GM19455 (cell line): ENCODE measurements around the gene OLIG2.

Experiments
- ATAC-seq: cut with Tn5 transposase; IDR thresholded peaks from one replicate; pipeline ENCODE4 v1.9.1; 2021; ENCODE audit not compliant: unreplicated experiment

The OLIG2 gene

DNA sequence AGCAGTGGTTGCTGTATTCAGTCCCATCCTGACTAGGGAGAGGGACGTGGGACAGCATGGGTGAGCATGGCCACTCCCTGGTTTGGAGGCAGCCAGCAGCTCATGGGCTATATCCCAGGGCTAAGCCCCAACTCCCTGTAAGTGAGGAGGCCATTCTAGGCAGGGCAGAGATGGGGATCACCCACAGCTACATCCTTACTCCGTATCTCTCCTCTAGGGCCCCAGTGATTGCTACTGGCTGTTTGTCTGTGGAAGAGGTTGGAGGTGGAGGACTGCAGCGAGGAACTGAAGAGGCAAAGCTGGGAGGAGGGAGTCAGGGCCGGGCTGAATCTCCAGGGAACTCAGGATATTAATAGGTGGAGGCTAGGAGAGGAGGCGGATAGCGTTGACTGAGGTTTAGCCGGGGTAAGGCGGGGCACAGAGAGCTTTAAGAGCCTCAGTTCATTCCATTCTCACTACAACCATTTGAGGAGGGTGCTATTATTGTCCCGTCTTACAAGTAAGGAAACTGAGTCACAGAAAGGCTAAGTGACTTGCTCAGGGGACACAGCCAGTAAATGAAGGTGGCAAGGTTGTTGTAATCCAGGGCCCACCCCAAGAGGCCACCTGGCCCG, 6.8 kb downstream of the OLIG2 start:
- ATAC-seq: no peak

DNA sequence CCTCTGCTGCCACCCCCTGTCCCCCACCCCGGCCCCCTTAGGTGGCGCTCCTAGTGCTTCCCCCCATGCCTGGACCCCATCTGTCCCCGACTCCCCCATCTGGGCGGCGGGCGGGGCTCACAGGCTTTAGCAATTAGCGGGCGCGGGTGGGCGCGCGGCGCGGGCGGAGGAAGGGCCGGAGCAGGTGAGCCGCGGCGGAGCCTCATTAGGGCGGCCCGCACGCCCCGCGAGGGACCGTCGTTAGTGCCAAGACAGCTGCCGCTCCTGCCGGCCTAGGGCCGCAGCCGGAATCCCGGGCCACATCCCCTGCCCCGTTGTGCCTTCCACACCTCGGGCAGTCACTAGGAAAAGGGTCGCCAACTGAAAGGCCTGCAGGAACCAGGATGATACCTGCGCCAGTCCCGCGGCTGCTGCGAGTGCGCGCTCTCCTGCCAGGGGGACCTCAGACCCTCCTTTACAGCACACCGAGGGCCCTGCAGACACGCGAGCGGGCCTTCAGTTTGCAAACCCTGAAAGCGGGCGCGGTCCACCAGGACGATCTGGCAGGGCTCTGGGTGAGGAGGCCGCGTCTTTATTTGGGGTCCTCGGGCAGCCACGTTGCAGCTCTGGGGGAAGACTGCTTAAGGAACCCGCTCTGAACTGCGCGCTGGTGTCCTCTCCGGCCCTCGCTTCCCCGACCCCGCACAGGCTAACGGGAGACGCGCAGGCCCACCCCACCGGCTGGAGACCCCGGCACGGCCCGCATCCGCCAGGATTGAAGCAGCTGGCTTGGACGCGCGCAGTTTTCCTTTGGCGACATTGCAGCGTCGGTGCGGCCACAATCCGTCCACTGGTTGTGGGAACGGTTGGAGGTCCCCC, 7.6 kb downstream of the OLIG2 start:
- ATAC-seq: no peak

DNA sequence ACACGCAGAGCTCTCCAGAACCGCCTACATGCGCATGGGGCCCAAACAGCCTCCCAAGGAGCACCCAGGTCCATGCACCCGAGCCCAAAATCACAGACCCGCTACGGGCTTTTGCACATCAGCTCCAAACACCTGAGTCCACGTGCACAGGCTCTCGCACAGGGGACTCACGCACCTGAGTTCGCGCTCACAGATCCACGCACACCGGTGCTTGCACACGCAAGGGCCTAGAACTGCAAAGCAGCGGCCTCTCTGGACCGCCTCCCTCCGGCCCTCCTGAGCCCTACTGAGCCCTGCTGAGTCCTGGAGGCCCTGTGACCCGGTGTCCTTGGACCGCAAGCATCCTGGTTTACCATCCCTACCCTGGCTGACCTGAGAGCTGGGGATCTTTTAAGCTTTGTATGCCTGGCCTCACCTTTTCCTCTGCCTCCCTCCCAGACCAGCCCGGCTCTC, 8.3 kb downstream of the OLIG2 start:
- ATAC-seq: no peak

DNA sequence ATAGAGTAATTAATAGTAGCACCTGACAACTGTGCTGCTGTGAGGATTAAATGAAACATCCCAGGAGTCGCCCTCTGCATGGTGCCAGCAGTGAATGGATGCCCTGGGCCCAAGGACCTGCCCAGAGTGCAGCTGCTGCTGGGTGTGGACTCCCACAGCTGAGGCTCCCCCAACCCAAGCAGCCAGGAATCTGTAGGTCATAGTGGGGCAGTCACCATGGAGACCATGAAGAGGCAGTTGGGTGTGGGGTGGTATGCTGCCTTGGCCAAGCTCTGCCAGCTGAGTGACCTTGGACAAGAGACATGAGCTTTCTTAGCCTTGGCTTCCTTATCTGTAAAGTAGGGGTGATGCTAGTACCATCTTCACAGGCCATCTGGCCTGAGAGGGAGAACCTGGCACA, 9.4 kb downstream of the OLIG2 start:
- ATAC-seq: no peak

DNA sequence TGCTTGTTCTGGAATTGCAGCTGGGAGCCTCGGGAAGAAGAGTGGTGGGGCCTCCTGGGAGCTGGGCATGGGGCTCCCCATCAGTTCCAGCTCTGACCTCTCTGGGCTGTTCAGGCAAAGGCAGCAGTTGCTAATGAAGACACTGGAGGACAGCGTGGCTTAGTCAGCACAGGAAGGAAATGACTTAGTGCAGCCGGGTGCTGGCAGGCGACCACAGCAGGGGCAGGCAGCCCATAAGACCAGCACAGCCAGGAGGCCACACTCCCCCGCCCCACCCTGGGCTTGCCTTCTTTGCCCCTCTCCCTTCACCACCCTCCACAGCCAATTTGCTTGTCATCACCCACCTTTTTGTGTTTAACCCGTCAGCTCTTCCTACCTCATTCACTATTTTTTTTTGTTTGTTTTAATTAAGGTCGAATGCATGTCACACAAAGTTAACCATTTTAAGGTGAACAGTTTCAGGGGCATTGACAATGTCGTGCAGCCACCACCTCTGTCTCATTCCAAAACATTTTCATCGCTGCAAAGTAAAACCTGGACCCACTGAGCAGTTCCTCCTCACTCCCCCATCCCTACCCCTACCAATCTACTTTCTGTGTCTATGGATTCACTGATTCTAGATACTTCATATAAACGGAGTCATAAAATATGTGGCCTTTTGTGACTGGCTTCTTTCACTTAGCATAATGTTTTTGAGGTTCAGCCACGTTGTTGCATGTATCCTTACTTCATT, 10.9 kb downstream of the OLIG2 start:
- ATAC-seq: no peak

DNA sequence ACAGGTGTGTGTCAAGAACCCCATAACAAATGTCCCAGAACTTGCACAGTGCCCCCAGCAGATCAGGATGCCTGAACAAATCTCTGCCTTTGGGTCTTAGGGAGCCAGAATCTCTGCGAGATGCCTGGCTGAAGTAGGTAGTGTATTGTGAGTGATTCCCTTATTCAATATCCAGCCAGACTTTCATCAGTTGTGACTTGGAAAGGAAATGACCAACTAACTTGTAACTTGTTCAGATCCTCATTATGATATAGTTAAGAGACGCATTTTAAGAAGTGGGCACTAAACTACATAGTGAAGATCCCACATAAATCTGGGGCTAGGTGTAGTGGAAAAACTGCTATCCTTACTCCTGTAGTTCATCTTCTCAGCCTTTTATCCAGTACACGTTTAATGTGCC, 11.8 kb downstream of the OLIG2 start:
- ATAC-seq: no peak

DNA sequence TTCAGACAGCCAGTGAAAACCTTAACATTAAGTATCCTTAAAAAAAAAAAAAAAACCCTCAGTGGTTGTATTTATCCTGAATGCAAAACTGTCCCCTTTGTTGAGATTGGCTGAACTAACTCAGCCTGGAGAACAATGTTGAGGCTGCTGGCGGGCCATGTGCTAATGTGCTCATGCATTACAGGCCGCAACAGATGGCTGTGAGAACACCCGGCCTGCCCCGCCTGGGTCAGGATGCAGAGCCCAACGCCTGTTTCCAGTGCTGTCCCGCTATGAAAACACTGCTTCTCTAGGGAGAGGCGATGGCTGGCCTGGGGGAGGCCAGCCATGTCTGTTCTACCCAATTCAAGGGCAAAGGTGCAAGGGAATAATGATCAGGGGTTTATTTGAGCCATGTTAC, 13.8 kb downstream of the OLIG2 start:
- ATAC-seq: no peak

DNA sequence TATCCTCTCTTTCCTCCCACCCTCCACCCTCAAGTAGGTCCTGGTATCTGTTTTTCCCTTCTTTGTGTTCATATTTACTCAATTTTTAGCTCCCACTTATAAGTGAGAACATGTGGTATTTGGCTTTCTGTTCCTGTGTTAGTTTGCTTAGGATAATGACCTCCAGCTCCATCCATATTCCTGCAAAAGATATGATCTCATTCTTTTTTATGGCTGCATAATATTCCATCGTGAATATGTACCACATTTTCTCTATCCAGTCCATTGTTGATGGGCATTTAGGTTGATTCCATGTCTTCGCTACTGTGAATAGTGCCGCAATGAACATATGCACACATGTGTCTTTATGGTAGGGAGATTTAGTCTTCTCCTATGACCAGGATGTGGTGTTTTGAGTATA, 14.5 kb downstream of the OLIG2 start:
- ATAC-seq: no peak

DNA sequence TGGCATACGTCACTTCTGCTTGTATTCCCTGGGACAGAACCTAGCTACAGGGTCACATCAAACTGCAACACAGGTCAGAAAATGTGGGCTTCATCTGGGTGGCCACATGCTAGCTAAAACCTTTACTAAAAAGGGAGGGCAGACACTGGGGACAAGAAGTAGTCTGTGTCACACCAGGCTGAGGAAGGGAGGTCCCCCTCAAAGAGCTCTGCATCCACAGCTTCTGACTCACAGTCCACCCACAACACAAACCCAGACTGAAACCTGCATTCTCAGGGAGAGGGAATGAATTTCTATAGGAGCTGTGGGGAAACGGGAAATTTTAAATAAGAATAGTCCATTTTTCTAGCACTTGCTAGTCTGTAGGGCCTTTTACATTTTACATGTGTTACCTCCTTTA, 16.2 kb downstream of the OLIG2 start:
- ATAC-seq: no peak

DNA sequence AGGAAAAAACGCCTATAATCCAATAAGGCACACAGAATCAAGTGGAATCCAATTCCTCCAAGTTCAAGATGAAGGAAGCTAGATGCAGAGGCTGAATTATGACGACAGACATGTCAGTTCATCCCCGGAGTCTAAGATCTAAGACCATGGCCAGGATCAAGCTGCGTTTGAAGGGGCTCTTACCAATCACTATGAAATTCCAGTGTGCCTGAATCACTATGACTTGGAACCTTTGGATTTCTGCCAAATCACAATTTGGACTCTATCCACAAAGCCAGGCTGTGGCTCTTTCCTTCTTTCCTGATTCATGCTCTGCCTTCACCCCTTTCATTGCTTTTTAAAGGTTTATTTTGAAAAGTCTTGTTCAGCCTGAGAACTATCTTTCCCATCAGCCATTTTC, 17.1 kb downstream of the OLIG2 start:
- no peak for ATAC-seq

DNA sequence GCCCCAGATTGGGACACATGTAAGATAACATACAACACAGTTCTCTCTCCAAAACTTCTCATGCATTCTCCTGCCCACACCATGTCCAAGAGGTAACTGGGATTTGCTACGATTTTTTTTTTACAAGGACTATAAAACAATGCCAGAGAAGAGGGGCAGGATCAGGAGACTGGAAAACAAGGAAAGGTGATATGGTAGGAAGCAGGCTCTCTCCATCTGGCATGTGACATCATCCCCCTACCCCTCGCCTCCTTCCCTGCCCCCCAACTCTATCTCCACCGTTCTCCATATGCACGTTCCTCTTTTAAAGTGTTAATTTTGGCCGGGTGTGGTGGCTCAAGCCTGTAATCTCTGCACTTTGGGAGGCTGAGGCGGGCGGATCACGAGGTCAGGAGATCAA, 20.7 kb downstream of the OLIG2 start:
- ATAC-seq: no peak

DNA sequence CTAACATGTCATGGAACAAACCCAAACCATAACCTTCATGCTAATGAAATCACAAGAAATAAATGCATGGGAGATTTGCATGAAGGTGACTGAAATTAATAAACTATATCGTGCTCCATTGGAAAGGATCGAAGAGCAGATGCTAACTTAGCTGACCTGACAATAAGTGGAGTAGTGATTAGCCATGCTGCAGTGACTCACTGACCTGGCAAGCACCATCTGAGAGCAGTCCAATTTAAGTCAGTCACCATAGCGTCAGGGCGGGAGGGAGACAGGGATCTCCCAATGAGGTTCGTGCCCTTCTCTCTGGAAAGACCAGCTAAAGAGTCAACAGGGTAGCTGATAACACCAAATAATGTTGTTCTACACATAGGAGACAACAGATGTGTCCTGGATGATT, 21.5 kb downstream of the OLIG2 start:
- ATAC-seq: no peak

DNA sequence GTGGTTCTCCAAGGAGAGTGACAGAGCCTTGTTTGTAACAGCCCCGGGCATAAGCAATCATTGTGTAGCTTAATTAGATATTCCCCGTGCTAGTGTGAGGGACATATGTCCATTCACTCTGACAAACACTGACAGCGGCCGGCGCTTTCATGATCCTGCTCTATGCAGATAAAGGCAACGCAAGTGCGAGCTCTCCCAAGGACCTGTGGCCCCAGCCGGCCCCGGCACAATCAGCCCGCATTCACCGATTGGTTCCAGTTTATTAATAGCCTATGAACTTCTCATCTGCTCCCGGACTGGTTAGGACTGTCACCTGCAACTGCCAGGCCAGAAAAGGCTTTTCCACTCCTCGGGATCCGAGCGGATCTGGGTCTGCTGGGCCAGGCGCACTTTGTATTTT, 26.2 kb downstream of the OLIG2 start:
- no peak for ATAC-seq

DNA sequence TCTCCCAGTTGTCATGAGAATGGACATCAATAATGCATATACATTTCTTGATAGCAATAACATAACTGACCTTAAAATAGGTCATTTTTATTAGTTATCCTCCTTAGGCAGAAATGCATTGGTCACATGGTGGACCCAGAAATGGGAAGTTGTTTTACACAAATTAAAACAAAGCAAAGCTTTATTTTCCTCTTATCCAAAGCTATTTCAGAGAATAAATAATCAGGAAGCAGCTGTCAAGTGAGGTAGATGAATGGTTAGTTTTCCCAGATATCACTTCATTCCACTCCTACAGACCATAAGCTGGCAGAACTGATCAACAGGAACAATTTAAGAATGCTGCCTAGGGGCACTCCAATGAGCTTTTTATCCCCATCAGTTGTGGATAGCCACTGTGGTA, 28.2 kb downstream of the OLIG2 start:
- no peak for ATAC-seq

DNA sequence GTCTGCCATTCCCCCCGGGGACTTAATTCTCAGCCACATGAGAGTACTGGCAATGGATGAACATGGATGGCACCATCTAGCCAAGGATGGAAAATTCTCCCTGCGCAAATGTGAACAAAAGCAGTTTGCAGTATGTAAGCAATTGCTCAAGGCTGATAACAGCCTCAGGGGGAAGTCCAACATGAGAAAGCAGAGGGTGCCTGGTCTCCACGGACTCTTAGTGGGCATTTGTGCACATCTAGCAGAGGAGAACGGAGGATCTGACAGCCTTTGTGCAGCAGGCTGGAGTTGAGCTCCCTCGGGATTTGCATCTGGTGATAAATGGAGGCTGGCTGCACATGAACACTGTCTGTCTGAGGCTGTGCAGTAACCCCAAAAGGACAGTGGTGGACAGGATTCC, 30.3 kb downstream of the OLIG2 start:
- ATAC-seq: no peak

DNA sequence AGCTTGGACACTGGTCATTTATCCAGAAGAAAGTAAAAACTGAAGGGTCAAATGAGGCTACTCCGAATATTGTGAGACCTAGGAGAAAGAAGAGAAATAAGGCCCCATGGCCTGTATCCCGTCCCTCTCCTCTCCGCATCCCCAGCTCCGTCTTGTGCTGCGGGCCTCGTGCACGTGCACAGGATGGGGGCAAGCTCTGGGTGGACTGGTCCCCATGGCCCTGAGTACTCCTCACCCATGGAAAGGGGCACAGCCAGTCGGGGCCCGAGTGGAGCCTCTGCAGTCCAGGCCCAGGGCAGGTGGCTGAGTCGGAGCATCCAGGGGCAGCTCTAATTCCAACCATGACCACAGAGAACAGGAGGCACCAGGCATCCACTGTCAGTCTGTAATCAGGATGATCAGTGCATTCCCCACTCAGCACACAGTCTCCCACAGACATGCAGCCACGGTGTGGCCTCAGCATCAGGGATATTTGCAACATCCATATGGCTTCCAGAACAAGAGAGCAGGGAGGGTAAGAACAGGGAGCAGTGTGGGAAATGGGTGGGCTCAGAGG, 31.7 kb downstream of the OLIG2 start:
- no peak for ATAC-seq

DNA sequence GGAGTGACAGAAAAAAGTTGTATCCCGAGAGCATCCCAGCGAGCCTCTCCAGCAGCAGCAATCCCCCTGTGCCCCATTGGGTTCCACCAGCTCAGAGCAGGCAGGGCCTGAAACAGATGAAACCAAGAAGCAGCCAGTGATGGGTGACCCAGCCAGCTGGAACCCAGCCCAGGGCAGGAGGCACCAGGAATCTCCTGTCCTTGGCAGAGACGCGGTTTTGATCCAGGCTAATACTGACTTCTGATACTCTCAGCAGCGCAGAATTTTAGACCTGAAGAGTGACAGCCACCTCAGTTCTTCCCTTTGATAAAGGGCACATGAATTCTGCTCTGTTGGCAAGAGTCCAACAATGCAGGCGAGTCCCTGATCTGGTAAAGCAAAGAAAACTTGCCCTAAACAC, 32.8 kb downstream of the OLIG2 start:
- ATAC-seq: no peak

DNA sequence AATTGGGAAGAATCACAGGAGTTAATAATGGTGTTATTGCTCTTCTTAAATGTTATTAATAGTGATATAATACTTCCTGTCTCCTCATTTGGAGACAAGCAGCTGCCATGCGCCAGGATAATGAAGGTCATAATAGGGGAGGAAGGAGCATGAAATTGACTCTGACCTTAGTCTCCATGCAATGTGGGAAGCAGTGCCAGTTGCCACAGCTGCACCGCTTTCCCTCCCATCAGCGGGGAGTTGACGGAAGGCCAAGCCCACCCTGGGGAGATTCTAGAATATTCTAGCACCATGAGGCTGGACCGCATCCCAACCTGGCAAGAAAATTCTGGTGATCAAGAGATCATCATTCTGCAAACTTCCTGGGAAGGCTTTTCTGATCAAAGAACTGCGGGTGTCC, 33.2 kb downstream of the OLIG2 start:
- ATAC-seq: no peak

DNA sequence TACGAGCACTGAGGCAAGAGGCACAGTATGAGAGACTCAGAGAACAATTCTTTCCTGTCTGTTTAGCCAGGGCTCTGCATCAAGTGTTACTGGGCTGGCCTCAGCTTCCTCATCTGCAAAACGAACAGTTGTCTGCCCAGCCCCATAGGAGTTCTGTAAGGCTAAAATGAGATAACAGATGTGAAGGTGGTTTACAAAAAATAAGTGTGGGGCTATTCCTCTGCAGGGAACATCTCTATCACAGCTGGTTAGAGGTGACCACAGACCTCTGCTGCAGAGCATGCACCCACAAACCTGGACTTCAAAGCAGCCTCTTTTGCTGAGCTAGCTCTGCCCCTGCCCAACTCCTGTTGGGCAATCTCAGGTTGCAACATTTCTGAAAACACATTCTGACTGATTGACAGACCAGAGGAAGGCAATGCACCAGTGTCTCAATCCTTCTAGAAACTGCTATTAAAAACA, 33.7 kb downstream of the OLIG2 start:
- no peak for ATAC-seq

DNA sequence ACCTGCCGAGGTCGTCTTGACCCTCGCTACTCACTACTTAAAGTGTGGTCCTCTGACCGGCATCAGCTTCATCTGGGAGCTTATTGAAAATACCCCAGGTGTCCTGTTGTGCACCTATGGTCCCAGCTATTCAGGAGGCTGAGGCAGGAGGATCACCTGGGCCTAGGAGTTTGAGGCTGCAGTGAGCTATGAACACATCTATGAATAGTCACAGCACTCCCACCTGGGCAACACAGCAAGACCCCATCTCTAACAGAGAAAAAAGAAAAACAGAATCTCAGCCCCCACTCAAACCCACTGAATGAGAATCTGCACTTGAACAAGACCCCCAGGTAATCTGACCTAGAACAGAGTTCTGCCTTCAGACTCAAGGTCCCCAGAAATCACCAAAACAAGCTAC, 35.5 kb downstream of the OLIG2 start:
- ATAC-seq: no peak

DNA sequence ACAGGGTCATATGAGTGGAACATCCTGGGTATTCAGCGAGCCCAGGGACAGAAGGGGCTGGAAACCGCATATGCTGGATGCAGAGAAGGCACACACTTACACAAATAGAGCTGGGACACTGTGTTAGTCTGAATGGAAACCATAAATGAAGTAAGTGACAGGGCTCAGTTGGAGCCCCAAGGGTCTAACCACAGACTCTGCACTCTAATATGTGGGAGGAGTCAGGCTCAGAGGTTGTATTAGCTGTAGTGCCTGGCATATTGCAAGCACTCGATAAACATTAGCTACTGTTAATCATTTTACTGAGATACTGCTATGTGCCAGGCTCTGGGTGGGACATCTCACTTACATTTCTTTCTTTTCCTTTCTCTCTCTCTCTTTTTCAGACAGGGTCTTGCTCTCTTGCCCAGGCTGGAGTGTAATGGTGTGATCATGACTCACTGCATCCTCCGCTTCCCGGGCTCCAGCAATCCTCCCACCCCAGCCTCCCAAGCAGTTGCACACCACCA, 37.7 kb downstream of the OLIG2 start:
- no peak for ATAC-seq
